GM13977 (cell line): ENCODE results near the gene TMEM240.
"Not testable (repeated sequence)": the region's sequence is repeated elsewhere in the genome, so short reads cannot be mapped to it uniquely, and the experiment has no call there.

Source experiments
- DNase-seq: peaks from one replicate; pipeline ENCODE4 v3.0.0; 2012; ENCODE audit warnings: low spot score
- in situ Hi-C: fragments of 300-500 bp; cut with MboI; formaldehyde crosslinking; loops from one replicate; pipeline ENCODE4 v1.12.0; 2022; ENCODE audit warnings: low sequenced_read_pairs, low pct_unique_long_range_greater_than_20kb, mixed read lengths, inconsistent platforms; ENCODE audit not compliant: unreplicated experiment
- TF ChIP-seq, protein P1 (sequence below): IDR thresholded peaks from 2 replicates; pipeline ENCODE4 v1.5.1; 2012; ENCODE audit warnings: mild to moderate bottlenecking, control low read depth; ENCODE audit not compliant: insufficient read depth; ENCODE audit errors: extremely low read depth, missing control alignments

TMEM240 gene

DNA sequence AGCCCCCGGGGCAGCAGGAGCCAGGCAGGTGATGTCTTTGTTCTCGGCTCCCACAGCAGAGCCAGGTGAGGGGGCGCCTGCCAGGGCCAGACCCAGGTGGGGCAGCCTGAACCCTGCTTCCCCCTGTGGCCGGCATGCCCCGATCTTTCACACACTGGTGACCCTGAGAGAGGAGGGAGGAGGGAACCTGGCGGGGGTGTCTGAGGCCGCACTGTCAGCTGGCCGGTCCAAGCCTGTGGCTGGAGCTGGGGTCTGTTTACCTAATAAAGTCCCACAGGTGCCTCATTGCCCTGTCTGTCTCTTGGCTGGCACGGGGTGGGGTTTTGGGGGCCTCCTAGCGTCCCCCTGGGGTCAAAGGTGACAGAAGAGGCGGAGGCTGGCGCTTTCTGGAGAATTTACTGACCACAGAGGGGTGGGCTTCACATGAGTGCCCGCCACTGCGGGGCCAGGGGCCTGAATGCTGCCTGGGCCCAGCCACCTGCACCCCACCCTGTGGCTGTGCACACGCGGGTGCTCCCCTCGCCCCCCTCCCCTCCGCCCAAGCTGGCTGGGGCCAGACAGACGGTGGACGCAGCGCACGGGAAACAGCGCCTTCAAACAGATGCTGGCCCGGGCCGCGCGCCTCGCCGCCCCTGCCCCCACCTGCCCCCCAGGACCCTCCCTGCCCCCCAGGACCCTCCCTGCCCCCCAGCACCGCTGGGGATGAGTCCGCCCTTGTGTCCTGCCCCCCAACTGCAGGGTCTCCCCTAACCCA is 5.8 kb downstream of the TMEM240 start:
- in situ Hi-C loops: no loop called here
- no peak for DNase-seq
- TF ChIP-seq, protein P1, sequence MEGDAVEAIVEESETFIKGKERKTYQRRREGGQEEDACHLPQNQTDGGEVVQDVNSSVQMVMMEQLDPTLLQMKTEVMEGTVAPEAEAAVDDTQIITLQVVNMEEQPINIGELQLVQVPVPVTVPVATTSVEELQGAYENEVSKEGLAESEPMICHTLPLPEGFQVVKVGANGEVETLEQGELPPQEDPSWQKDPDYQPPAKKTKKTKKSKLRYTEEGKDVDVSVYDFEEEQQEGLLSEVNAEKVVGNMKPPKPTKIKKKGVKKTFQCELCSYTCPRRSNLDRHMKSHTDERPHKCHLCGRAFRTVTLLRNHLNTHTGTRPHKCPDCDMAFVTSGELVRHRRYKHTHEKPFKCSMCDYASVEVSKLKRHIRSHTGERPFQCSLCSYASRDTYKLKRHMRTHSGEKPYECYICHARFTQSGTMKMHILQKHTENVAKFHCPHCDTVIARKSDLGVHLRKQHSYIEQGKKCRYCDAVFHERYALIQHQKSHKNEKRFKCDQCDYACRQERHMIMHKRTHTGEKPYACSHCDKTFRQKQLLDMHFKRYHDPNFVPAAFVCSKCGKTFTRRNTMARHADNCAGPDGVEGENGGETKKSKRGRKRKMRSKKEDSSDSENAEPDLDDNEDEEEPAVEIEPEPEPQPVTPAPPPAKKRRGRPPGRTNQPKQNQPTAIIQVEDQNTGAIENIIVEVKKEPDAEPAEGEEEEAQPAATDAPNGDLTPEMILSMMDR: no peak

DNA sequence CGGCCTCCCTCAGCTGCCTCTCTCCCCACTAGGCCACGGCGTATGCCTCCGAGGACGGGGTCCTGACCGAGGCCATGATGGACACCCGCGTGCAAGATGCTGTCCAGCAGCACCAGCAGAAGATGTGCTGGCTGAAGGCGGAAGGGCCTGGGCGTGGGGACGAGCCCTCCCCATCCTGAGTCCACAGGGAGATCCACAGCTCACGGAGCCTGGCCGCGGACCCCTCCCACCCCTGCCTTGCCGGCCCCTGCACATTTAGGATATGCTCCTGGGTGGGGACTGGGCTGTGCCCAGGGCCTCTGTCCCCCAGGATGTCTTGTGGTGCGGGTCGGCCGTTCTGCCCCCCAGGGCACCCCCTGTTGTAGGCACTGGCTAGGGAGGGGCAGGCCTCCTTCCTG is 6.5 kb downstream of the TMEM240 start:
- in situ Hi-C loops: not testable (repeated sequence)

GRCh38 chr1:1533176-1533893 is 7.1 kb downstream of the TMEM240 start:
- DNase-seq, in situ Hi-C loops: not testable (repeated sequence)

More for the DNA sequence above, 6.5 kb downstream of the TMEM240 start:
- DNase-seq: not testable (repeated sequence)

GRCh38 chr1:1531947-1532346 is 8.5 kb downstream of the TMEM240 start:
- TF ChIP-seq, protein P1: no peak
- in situ Hi-C loops: no loop called here
- DNase-seq: no peak

- DNase-seq: no peak
- in situ Hi-C loops: no loop called here
- TF ChIP-seq, protein P1: no peak
Observed at GRCh38 chr1:1529936-1530335, 10.5 kb downstream of the TMEM240 start.

- in situ Hi-C loops: no loop called here
- TF ChIP-seq, protein P1: no peak
- DNase-seq: peak; percentile 10
Observed at GRCh38 chr1:1529321-1529720, 11.1 kb downstream of the TMEM240 start.

- TF ChIP-seq, protein P1: no peak
- DNase-seq: peak; percentile 21
- in situ Hi-C loops: no loop called here
Observed at GRCh38 chr1:1528301-1529267, 11.8 kb downstream of the TMEM240 start.
